ENCODE results near the gene CAMK2B. TPM values are rescaled to one million over a fixed set of nuclear protein-coding genes. Genes with fewer than 3 reads are reported as not detected.

The CAMK2B gene
- total RNA-seq, 1 experiment from 2014 or later: 0.13 TPM

DNA sequence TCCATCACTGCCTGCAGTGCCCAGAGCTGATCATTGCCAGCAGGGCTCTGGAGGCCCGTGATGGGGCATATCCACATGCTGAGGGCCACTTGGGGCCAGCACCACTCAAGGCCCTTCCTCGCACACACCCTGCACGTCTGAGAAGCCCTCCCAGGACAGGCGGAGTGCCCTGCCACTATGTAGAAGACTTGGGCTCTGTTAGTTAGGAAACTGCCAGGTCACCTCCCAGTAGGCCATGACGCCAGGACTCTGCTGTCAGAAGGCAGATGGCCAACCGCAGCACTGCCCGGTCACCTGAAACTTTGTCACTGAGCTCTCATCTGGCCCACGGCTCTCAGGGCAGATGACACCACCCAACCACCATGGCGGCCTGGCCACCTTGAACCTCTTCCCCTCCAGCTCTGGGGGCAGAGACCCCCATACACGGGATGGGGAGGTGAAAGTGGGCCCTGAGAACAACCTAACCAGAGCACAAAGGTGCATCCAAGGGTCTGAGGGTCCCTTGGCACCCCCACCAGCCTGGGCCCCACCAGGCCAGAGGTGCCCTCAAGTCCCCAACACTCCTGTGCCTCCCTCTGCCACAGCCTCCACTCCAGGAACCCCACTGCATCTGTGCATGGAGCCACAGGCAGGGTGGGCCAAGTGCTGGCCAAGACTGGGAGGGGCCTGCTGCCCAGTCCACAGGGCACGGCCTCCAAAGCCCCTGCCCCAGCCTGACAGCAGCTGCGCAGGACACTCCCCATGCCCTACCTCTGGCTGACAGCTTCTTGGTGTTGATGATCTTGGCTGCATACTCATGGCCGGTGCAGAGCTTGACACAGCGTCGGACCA is 41.8 kb downstream of the CAMK2B start:
- H3K4me1 ChIP-seq (ENCODE audit: insufficient read depth, low read length, poor library complexity, severe bottlenecking): no peaks in the 10 kb centered on the region
- TF ChIP-seq CTCF (conservative IDR thresholded peaks at IDR 0.05; ENCODE audit: low read depth, low read length): no peak
- no peak for TF ChIP-seq EZH2 (IDR thresholded peaks at IDR 0.05; ENCODE audit: borderline replicate concordance, low read depth, low read length, poor library complexity, severe bottlenecking)
- no peaks in the 10 kb centered on the region for H3K9me3 ChIP-seq (ENCODE audit: low read depth, low read length, poor library complexity, severe bottlenecking)
- no peak for DNase-seq (ENCODE audit: low spot score)
- no peak overlapping the region for H3K4me3 ChIP-seq (ENCODE audit: low read depth, low read length, poor library complexity, severe bottlenecking)
- no peak overlapping the region for H3K27ac ChIP-seq (ENCODE audit: low read depth, low read length, poor library complexity, severe bottlenecking)
- intact Hi-C loops (cut with micrococcal nuclease; ENCODE audit: unreplicated experiment): no loop called here
- H3K36me3 ChIP-seq (ENCODE audit: insufficient read depth, low read length, poor library complexity, severe bottlenecking): no peaks in the 10 kb centered on the region
- no peaks in the 10 kb centered on the region for H3K27me3 ChIP-seq (replicated peaks; ENCODE audit: insufficient read depth, low read depth, low read length, poor library complexity)
- POLR2A ChIA-PET (ENCODE audit: low non-redundant PET): no interaction called here
- BruUV-seq (replicated peaks): no TSS peak
- CTCF ChIA-PET: no interaction called here

DNA sequence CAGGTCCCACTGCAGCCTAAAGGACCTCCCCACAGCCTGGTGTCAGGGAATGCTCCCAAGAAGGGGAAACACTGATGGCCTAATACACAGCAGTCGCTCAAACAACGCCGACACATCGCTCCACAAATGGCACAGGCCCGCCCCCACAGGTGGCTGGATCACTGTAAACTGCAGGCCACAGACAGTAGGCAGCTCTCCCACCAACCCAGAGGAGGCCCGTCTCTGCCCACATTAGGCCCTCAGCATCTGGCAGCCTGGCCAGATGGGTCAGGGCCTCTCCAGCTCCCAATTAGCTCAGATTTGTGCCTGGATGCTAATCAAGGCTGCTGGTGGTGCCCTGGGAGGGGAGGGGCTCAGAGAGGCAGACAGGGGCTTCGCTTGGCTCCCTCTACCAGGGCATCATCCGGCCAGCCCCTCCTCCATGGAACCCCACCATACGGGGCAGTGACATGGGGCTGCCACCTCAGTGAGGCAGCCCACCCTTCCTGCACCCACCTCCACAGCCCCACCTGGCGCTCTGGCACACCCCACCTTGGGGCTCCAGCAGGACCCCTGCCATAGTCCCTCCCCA is 42.7 kb downstream of the CAMK2B start:
- Histone ChIP-seq H3K4me3 (ENCODE audit: low read depth, low read length, poor library complexity, severe bottlenecking) (no peak overlapping the region), H3K27me3 (replicated peaks; ENCODE audit: insufficient read depth, low read depth, low read length, poor library complexity) (no peaks in the 10 kb centered on the region), H3K4me1 (ENCODE audit: insufficient read depth, low read length, poor library complexity, severe bottlenecking) (no peaks in the 10 kb centered on the region), H3K27ac (ENCODE audit: low read depth, low read length, poor library complexity, severe bottlenecking) (no peak overlapping the region), H3K9me3 (ENCODE audit: low read depth, low read length, poor library complexity, severe bottlenecking) (no peaks in the 10 kb centered on the region), H3K36me3 (ENCODE audit: insufficient read depth, low read length, poor library complexity, severe bottlenecking) (no peaks in the 10 kb centered on the region)
- intact Hi-C loops (cut with micrococcal nuclease; ENCODE audit: unreplicated experiment): no loop called here
- TF ChIP-seq EZH2 (IDR thresholded peaks at IDR 0.05; ENCODE audit: borderline replicate concordance, low read depth, low read length, poor library complexity, severe bottlenecking) (no peak), CTCF (conservative IDR thresholded peaks at IDR 0.05; ENCODE audit: low read depth, low read length) (no peak)
- POLR2A ChIA-PET (ENCODE audit: low non-redundant PET): no interaction called here
- DNase-seq (ENCODE audit: low spot score): no peak
- BruUV-seq (replicated peaks): no TSS peak
- CTCF ChIA-PET: no interaction called here

- no peaks in the 10 kb centered on the region for H3K4me1 ChIP-seq (ENCODE audit: insufficient read depth, low read length, poor library complexity, severe bottlenecking)
- intact Hi-C loops (cut with micrococcal nuclease; ENCODE audit: unreplicated experiment): no loop called here
- no peaks in the 10 kb centered on the region for H3K36me3 ChIP-seq (ENCODE audit: insufficient read depth, low read length, poor library complexity, severe bottlenecking)
- no peaks in the 10 kb centered on the region for H3K9me3 ChIP-seq (ENCODE audit: low read depth, low read length, poor library complexity, severe bottlenecking)
- H3K27me3 ChIP-seq (replicated peaks; ENCODE audit: insufficient read depth, low read depth, low read length, poor library complexity): no peaks in the 10 kb centered on the region
- no TSS peak for BruUV-seq (replicated peaks)
- no peak for DNase-seq (ENCODE audit: low spot score)
- ChIA-PET POLR2A (ENCODE audit: low non-redundant PET) (no interaction called here), CTCF (no interaction called here)
- TF ChIP-seq EZH2 (IDR thresholded peaks at IDR 0.05; ENCODE audit: borderline replicate concordance, low read depth, low read length, poor library complexity, severe bottlenecking) (no peak), CTCF (conservative IDR thresholded peaks at IDR 0.05; ENCODE audit: low read depth, low read length) (no peak)
- no peak overlapping the region for H3K27ac ChIP-seq (ENCODE audit: low read depth, low read length, poor library complexity, severe bottlenecking)
- H3K4me3 ChIP-seq (ENCODE audit: low read depth, low read length, poor library complexity, severe bottlenecking): no peak overlapping the region
Observed at GRCh38 chr7:44281811-44282600, 43.4 kb downstream of the CAMK2B start.
